GM21529 (cell line): ENCODE measurements around the gene FANCD2OS.
A peak's percentile ranks its signal among the peaks of the same experiment; 100 is the strongest.
"Not testable (repeated sequence)": the region's sequence is repeated elsewhere in the genome, so short reads cannot be mapped to it uniquely, and the experiment has no call there.

ENCODE experiments used
- ATAC-seq: cut with Tn5 transposase; IDR thresholded peaks from one replicate; pipeline ENCODE4 v1.9.1; 2021; ENCODE audit not compliant: unreplicated experiment

The FANCD2OS gene

GRCh38 chr3:10108091-10108490, at the start of gene FANCD2OS:
Gene FANCD2OS (minus strand): TSS chr3:10108255. CDS start chr3:10104774, 3,481 bp downstream.
- no peak for ATAC-seq

GRCh38 chr3:10157031-10157430, 49.0 kb upstream of the FANCD2OS start:
- ATAC-seq: no peak

GRCh38 chr3:10155658-10156057, 47.6 kb upstream of the FANCD2OS start:
- ATAC-seq: no peak

GRCh38 chr3:10155123-10155472, 47.0 kb upstream of the FANCD2OS start:
- ATAC-seq: no peak

- no peak for ATAC-seq
Observed at GRCh38 chr3:10154335-10155122, 46.5 kb upstream of the FANCD2OS start.

GRCh38 chr3:10150987-10151386, 42.9 kb upstream of the FANCD2OS start:
- ATAC-seq: no peak

- ATAC-seq: no peak
Observed at GRCh38 chr3:10149226-10149625, 41.2 kb upstream of the FANCD2OS start.

- no peak for ATAC-seq
Observed at GRCh38 chr3:10145685-10146084, 37.6 kb upstream of the FANCD2OS start.

- no peak for ATAC-seq
Observed at GRCh38 chr3:10142707-10143560, 34.9 kb upstream of the FANCD2OS start.

- no peak for ATAC-seq
Observed at GRCh38 chr3:10140996-10141546, 33.0 kb upstream of the FANCD2OS start.

- ATAC-seq: no peak
Observed at GRCh38 chr3:10137178-10137577, 29.1 kb upstream of the FANCD2OS start.

GRCh38 chr3:10136426-10137005, 28.5 kb upstream of the FANCD2OS start:
- ATAC-seq: no peak

- not testable (repeated sequence) for ATAC-seq
Observed at GRCh38 chr3:10135872-10136271, 27.8 kb upstream of the FANCD2OS start.

- ATAC-seq: no peak
Observed at GRCh38 chr3:10122724-10123123, 14.7 kb upstream of the FANCD2OS start.

- ATAC-seq: no peak
Observed at GRCh38 chr3:10121064-10121463, 13.0 kb upstream of the FANCD2OS start.

GRCh38 chr3:10119376-10119775, 11.3 kb upstream of the FANCD2OS start:
- no peak for ATAC-seq

GRCh38 chr3:10116928-10117327, 8.9 kb upstream of the FANCD2OS start:
- ATAC-seq: no peak

- ATAC-seq: peak; percentile 7
Observed at GRCh38 chr3:10116138-10116460, 8.0 kb upstream of the FANCD2OS start.

- ATAC-seq: peak; percentile 98
Observed at GRCh38 chr3:10115326-10116137, 7.5 kb upstream of the FANCD2OS start, which contains the start of gene BRK1. Gene BRK1 (plus strand): TSS chr3:10115675. CDS start chr3:10115702, 27 bp downstream.

GRCh38 chr3:10106919-10107318, 1.1 kb downstream of the FANCD2OS start:
- ATAC-seq: no peak

- ATAC-seq: no peak
Observed at GRCh38 chr3:10099041-10099440, 9.0 kb downstream of the FANCD2OS start.
